ENCODE results near the gene CHRD. TPM values are rescaled to one million over a fixed set of nuclear protein-coding genes. Genes with fewer than 3 reads are reported as not detected.
"Not testable (repeated sequence)": the region's sequence is repeated elsewhere in the genome, so short reads cannot be mapped to it uniquely, and the experiment has no call there.

The CHRD gene
- total and polyA plus RNA-seq, 10 donors: 5.2 to 26.5 (median 14.9) TPM

GRCh38 chr3:184428561-184429175 lies 48.8 kb downstream of the CHRD start:
- Histone ChIP-seq H3K36me3 (no peaks in the 10 kb centered on the region), H3K4me1 (no peaks in the 10 kb centered on the region), H3K9me3 (peaks cover 0 to 4% (median 0%) of the 10 kb centered on the region in 8 donors), H3K27me3 (replicated peaks in 1 of 7) (peaks cover 0 to 6% (median 0%) of the 10 kb centered on the region in 7 donors), H3K27ac (no peak overlapping the region), H3K4me3 (no peak overlapping the region)
- intact Hi-C loops (cut with DNase I; ENCODE audit: low total_unique reads): no loop called here
- TF ChIP-seq POLR2A (IDR thresholded peaks at IDR 0.05): no peak
- no peak for DNase-seq
- WGBS, 5 donors: 76 to 89% (median 82%) methylated on average over 6 of the region's 6 CpGs

GRCh38 chr3:184429786-184430185 lies 49.9 kb downstream of the CHRD start:
- H3K4me3 ChIP-seq: no peak overlapping the region
- H3K36me3 ChIP-seq: no peaks in the 10 kb centered on the region
- peaks cover 0 to 4% (median 0%) of the 10 kb centered on the region in 8 donors for H3K9me3 ChIP-seq
- H3K27ac ChIP-seq: no peak overlapping the region
- 88 to 97% (median 93%) methylated on average over 4 of the region's 4 CpGs for WGBS, 5 donors
- intact Hi-C loops (cut with DNase I; ENCODE audit: low total_unique reads): no loop called here
- no peak for DNase-seq
- H3K4me1 ChIP-seq: no peaks in the 10 kb centered on the region
- TF ChIP-seq CTCF (IDR thresholded peaks at IDR 0.05 in 8 of 11, conservative IDR thresholded peaks at IDR 0.05 in 3 of 11): no peak
- no peak for TF ChIP-seq POLR2AphosphoS5 (IDR thresholded peaks at IDR 0.05)
- TF ChIP-seq POLR2A (IDR thresholded peaks at IDR 0.05): no peak
- peaks cover 0 to 6% (median 0%) of the 10 kb centered on the region in 7 donors for H3K27me3 ChIP-seq (replicated peaks in 1 of 7)

GRCh38 chr3:184430940-184431339 lies 51.1 kb downstream of the CHRD start:
- H3K4me3 ChIP-seq: no peak overlapping the region
- no peak overlapping the region for H3K27ac ChIP-seq
- peaks cover 0 to 4% (median 0%) of the 10 kb centered on the region in 8 donors for H3K9me3 ChIP-seq
- intact Hi-C loops (cut with DNase I; ENCODE audit: low total_unique reads): no loop called here
- 73 to 92% (median 77%) methylated on average over 2 of the region's 2 CpGs for WGBS, 5 donors
- no peak for DNase-seq
- no peak for TF ChIP-seq CTCF (IDR thresholded peaks at IDR 0.05 in 8 of 11, conservative IDR thresholded peaks at IDR 0.05 in 3 of 11)
- TF ChIP-seq POLR2A (IDR thresholded peaks at IDR 0.05): no peak
- no peak for TF ChIP-seq POLR2AphosphoS5 (IDR thresholded peaks at IDR 0.05)
- peaks cover 0 to 6% (median 0%) of the 10 kb centered on the region in 7 donors for H3K27me3 ChIP-seq (replicated peaks in 1 of 7)
- H3K36me3 ChIP-seq: no peaks in the 10 kb centered on the region
- no peaks in the 10 kb centered on the region for H3K4me1 ChIP-seq

GRCh38 chr3:184433178-184433577 lies 53.3 kb downstream of the CHRD start:
- H3K27me3 ChIP-seq (replicated peaks in 1 of 7); H3K9me3 ChIP-seq; DNase-seq; H3K36me3 ChIP-seq; H3K27ac ChIP-seq; intact Hi-C loops (cut with DNase I; ENCODE audit: low total_unique reads); H3K4me1 ChIP-seq; H3K4me3 ChIP-seq: not testable (repeated sequence)
- 66 to 92% (median 82%) methylated on average over 2 of the region's 2 CpGs for WGBS, 5 donors

GRCh38 chr3:184439096-184439495 lies 59.2 kb downstream of the CHRD start:
- TF ChIP-seq POLR2AphosphoS5 (IDR thresholded peaks at IDR 0.05) (no peak), CTCF (IDR thresholded peaks at IDR 0.05 in 8 of 11, conservative IDR thresholded peaks at IDR 0.05 in 3 of 11) (no peak), POLR2A (IDR thresholded peaks at IDR 0.05) (no peak)

More at GRCh38 chr3:184439096-184439495, 59.2 kb downstream of the CHRD start:
- intact Hi-C loops (cut with DNase I; ENCODE audit: low total_unique reads): no loop called here
- Histone ChIP-seq H3K4me1 (peaks cover 0 to 4% (median 0%) of the 10 kb centered on the region in 6 donors), H3K27me3 (replicated peaks in 1 of 7) (no peaks in the 10 kb centered on the region), H3K4me3 (no peak overlapping the region), H3K9me3 (peaks cover 3 to 11% (median 8%) of the 10 kb centered on the region in 8 donors), H3K27ac (no peak overlapping the region), H3K36me3 (no peaks in the 10 kb centered on the region)
- no peak for DNase-seq
- WGBS, 5 donors: 85 to 92% (median 88%) methylated on average over 7 of the region's 7 CpGs

Other genes starting within 250 kb of the CHRD start
- gene EIF2B5, start 244.7 kb upstream of the CHRD start, total RNA-seq: 10 to 100 TPM; 40.4 to 50.7 (median 46.3) TPM
- 10 to 100 TPM; 40.4 to 55.7 (median 52.8) TPM for gene EIF2B5, start 244.7 kb upstream of the CHRD start, polyA plus RNA-seq
- gene DVL3, start 224.7 kb upstream of the CHRD start, total RNA-seq: 10 to 100 TPM; 40.3 to 67.3 (median 54.2) TPM
- 10 to 100 TPM; 12.3 to 28.2 (median 15.8) TPM for gene DVL3, start 224.7 kb upstream of the CHRD start, polyA plus RNA-seq
- 100 to 1,000 TPM; 192 to 254 (median 204) TPM for gene AP2M1, start 205.2 kb upstream of the CHRD start, total RNA-seq
- 100 to 1,000 TPM in 2 of 3 donors, 10 to 100 TPM in 1; 98.7 to 155 (median 137) TPM for gene AP2M1, start 205.2 kb upstream of the CHRD start, polyA plus RNA-seq
- 10 to 100 TPM; 46.4 to 90.7 (median 69.8) TPM for gene ABCF3, start 193.9 kb upstream of the CHRD start, total RNA-seq
- gene ABCF3, start 193.9 kb upstream of the CHRD start, polyA plus RNA-seq: 10 to 100 TPM; 35.3 to 67.3 (median 61.2) TPM
- under 1 TPM in 2 of 7 donors, not detected in 5; 0.28 to 0.68 TPM for gene VWA5B2, start 150.5 kb upstream of the CHRD start, total RNA-seq
- under 1 TPM; 0.02 to 0.08 (median 0.03) TPM for gene VWA5B2, start 150.5 kb upstream of the CHRD start, polyA plus RNA-seq
- gene ALG3, start 131.1 kb upstream of the CHRD start, total RNA-seq: 10 to 100 TPM; 21.1 to 59.0 (median 28.2) TPM
- 10 to 100 TPM; 18.7 to 23.9 (median 22.8) TPM for gene ALG3, start 131.1 kb upstream of the CHRD start, polyA plus RNA-seq
- 1 to 10 TPM; 1.2 to 5.4 (median 3.0) TPM for gene EEF1AKMT4, start 130.4 kb upstream of the CHRD start, total RNA-seq
- 1 to 10 TPM; 1.6 to 3.7 (median 3.5) TPM for gene EEF1AKMT4, start 130.4 kb upstream of the CHRD start, polyA plus RNA-seq
- under 1 TPM in 1 of 7 donors, not detected in 6; 0.35 TPM for gene CAMK2N2, start 118.5 kb upstream of the CHRD start, total RNA-seq
- under 1 TPM in 1 of 3 donors, not detected in 2; 0.08 TPM for gene CAMK2N2, start 118.5 kb upstream of the CHRD start, polyA plus RNA-seq
- gene ECE2, start 104.0 kb upstream of the CHRD start, total RNA-seq: not detected
- gene ECE2, start 104.0 kb upstream of the CHRD start, polyA plus RNA-seq: not detected
- gene PSMD2, start 80.8 kb upstream of the CHRD start, total RNA-seq: 100 to 1,000 TPM; 130 to 191 (median 142) TPM
- 10 to 100 TPM; 53.8 to 94.7 (median 62.4) TPM for gene PSMD2, start 80.8 kb upstream of the CHRD start, polyA plus RNA-seq
- 100 to 1,000 TPM; 191 to 294 (median 247) TPM for gene EIF4G1, start 65.4 kb upstream of the CHRD start, total RNA-seq
- 100 to 1,000 TPM in 1 of 3 donors, 10 to 100 TPM in 2; 83.4 to 136 (median 84.2) TPM for gene EIF4G1, start 65.4 kb upstream of the CHRD start, polyA plus RNA-seq
- 10 to 100 TPM; 12.9 to 24.6 (median 15.6) TPM for gene FAM131A, start 42.5 kb upstream of the CHRD start, total RNA-seq
- 10 to 100 TPM in 1 of 3 donors, 1 to 10 TPM in 2; 6.5 to 12.4 (median 6.8) TPM for gene FAM131A, start 42.5 kb upstream of the CHRD start, polyA plus RNA-seq
- gene CLCN2, start 18.4 kb upstream of the CHRD start, total RNA-seq: 1 to 10 TPM; 2.8 to 6.4 (median 3.8) TPM
- 1 to 10 TPM; 1.6 to 4.2 (median 2.1) TPM for gene CLCN2, start 18.4 kb upstream of the CHRD start, polyA plus RNA-seq
- 100 to 1,000 TPM in 1 of 7 donors, 10 to 100 TPM in 6; 42.5 to 109 (median 55.9) TPM for gene POLR2H, start 18.3 kb upstream of the CHRD start, total RNA-seq
- gene POLR2H, start 18.3 kb upstream of the CHRD start, polyA plus RNA-seq: 100 to 1,000 TPM in 2 of 3 donors, 10 to 100 TPM in 1; 92.6 to 139 (median 114) TPM
- gene THPO, start 1.8 kb upstream of the CHRD start, total RNA-seq: 1 to 10 TPM in 2 of 7 donors, under 1 TPM in 4, not detected in 1; 0.23 to 1.8 (median 0.74) TPM
- gene THPO, start 1.8 kb upstream of the CHRD start, polyA plus RNA-seq: under 1 TPM; 0.11 to 0.42 (median 0.17) TPM
- 1 to 10 TPM in 4 of 7 donors, under 1 TPM in 3; 0.23 to 2.3 (median 1.3) TPM for gene EPHB3, start 181.7 kb downstream of the CHRD start, total RNA-seq
- under 1 TPM; 0.48 to 0.98 (median 0.52) TPM for gene EPHB3, start 181.7 kb downstream of the CHRD start, polyA plus RNA-seq